Esophagus (tissue), 2 donors: Measurements from ENCODE around the gene ARHGEF39. TPM values are rescaled to one million over a fixed set of nuclear protein-coding genes. Genes with fewer than 3 reads are reported as not detected.

Source experiments
- H3K27ac ChIP-seq, 2 donors: one replicate each; pipeline ENCODE4 v1.5.1; 2013; ENCODE audit warnings: low read depth in 2 of 2, mild to moderate bottlenecking in 2 of 2, inconsistent platforms in 1 of 2, low read length in 1 of 2, moderate library complexity in 1 of 2
- H3K27me3 ChIP-seq, 2 donors: one replicate each; pipeline ENCODE4 v1.6.1; 2013; ENCODE audit warnings: low read length in 2 of 2, control low read depth in 1 of 2, mild to moderate bottlenecking in 1 of 2; ENCODE audit not compliant: insufficient read depth in 2 of 2, control insufficient read depth in 1 of 2
- H3K36me3 ChIP-seq, 2 donors: one replicate each; pipeline ENCODE4 v1.6.1; 2013; ENCODE audit warnings: low read length in 1 of 2; ENCODE audit not compliant: control insufficient read depth in 2 of 2, insufficient read depth in 2 of 2
- H3K4me1 ChIP-seq, 2 donors: one replicate each; pipeline ENCODE4 v1.6.1; 2013; ENCODE audit warnings: low read length in 1 of 2; ENCODE audit not compliant: control insufficient read depth in 2 of 2, insufficient read depth in 2 of 2
- H3K4me3 ChIP-seq, 2 donors: one replicate each; pipeline ENCODE4 v1.5.1; 2013; ENCODE audit warnings: low read length in 2 of 2, mild to moderate bottlenecking in 2 of 2, low read depth in 1 of 2, moderate library complexity in 1 of 2
- H3K9me3 ChIP-seq, 2 donors: one replicate each; pipeline ENCODE4 v1.6.1; 2013; ENCODE audit warnings: mild to moderate bottlenecking in 2 of 2, low read depth in 1 of 2, low read length in 1 of 2, moderate library complexity in 1 of 2; ENCODE audit not compliant: control insufficient read depth in 2 of 2, insufficient read depth in 1 of 2
- WGBS, 2 donors: extraction: QIAGEN DNeasy Blood & Tissue Kit; methylation state at CpG; one replicate each; pipeline ENCODE4 v1.1.7; 2013; 5-methylcytosine and 5-hydroxymethylcytosine counted together
- polyA plus RNA-seq, 2 donors: library from polyadenylated mRNA; stranded (reverse); fragments of 200-250 nt; gene quantifications; one replicate each; pipeline ENCODE4 v1.2.3, GENCODE V29; 2013
- donor health status: healthy with polysubstance abuse.
- donor health status: Bipolar disorder and iron deficiency.

The ARHGEF39 gene
- polyA plus RNA-seq, 2 donors = 2.4 to 4.0 TPM

GRCh38 chr9:35705836-35706430, 40.9 kb upstream of the ARHGEF39 start:
- Histone ChIP-seq H3K4me3 (no peak overlapping the region), H3K36me3 (peaks cover 53 to 70% of the 10 kb centered on the region in 2 donors), H3K27ac (no peak overlapping the region)

GRCh38 chr9:35705372-35705771, 40.4 kb upstream of the ARHGEF39 start:
- H3K4me1 ChIP-seq = no peaks in the 10 kb centered on the region
- H3K36me3 ChIP-seq = peaks cover 50 to 67% of the 10 kb centered on the region in 2 donors
- no peak overlapping the region for H3K4me3 ChIP-seq
- H3K9me3 ChIP-seq = no peaks in the 10 kb centered on the region
- H3K27ac ChIP-seq = no peak overlapping the region
- H3K27me3 ChIP-seq = no peaks in the 10 kb centered on the region
- WGBS, 2 donors = 74 to 77% methylated on average over 8 of the region's 8 CpGs

More at GRCh38 chr9:35705836-35706430, 40.9 kb upstream of the ARHGEF39 start:
- 92 to 93% methylated on average over 7 of the region's 7 CpGs for WGBS, 2 donors
- Histone ChIP-seq H3K4me1 (no peaks in the 10 kb centered on the region), H3K9me3 (no peaks in the 10 kb centered on the region), H3K27me3 (no peaks in the 10 kb centered on the region)

GRCh38 chr9:35703906-35704672, 39.1 kb upstream of the ARHGEF39 start:
- Histone ChIP-seq H3K27me3 (no peaks in the 10 kb centered on the region), H3K27ac (no peak overlapping the region), H3K4me1 (peaks cover 0 to 3% of the 10 kb centered on the region in 2 donors), H3K9me3 (no peaks in the 10 kb centered on the region), H3K4me3 (no peak overlapping the region), H3K36me3 (peaks cover 51 to 79% of the 10 kb centered on the region in 2 donors)
- whole genome bisulfite sequencing, 2 donors = 94 to 96% methylated on average over 26 of the region's 26 CpGs

GRCh38 chr9:35702696-35703095, 37.7 kb upstream of the ARHGEF39 start:
- Histone ChIP-seq H3K4me3 (no peak overlapping the region), H3K9me3 (no peaks in the 10 kb centered on the region), H3K36me3 (peaks cover 62 to 85% of the 10 kb centered on the region in 2 donors), H3K27me3 (no peaks in the 10 kb centered on the region), H3K4me1 (peaks cover 0 to 3% of the 10 kb centered on the region in 2 donors), H3K27ac (no peak overlapping the region)
- 96% methylated on average over 7 of the region's 7 CpGs for WGBS, 2 donors

GRCh38 chr9:35700942-35701341, 35.9 kb upstream of the ARHGEF39 start:
- H3K27me3 ChIP-seq = no peaks in the 10 kb centered on the region
- no peaks in the 10 kb centered on the region for H3K9me3 ChIP-seq
- H3K4me3 ChIP-seq = no peak overlapping the region
- peaks cover 2 to 3% of the 10 kb centered on the region in 2 donors for H3K4me1 ChIP-seq
- no peak overlapping the region for H3K27ac ChIP-seq
- H3K36me3 ChIP-seq = peaks cover 49 to 68% of the 10 kb centered on the region in 2 donors

GRCh38 chr9:35700031-35700430, 35.0 kb upstream of the ARHGEF39 start:
- H3K9me3 ChIP-seq = no peaks in the 10 kb centered on the region
- peaks cover 40 to 59% of the 10 kb centered on the region in 2 donors for H3K36me3 ChIP-seq
- peaks cover 2 to 3% of the 10 kb centered on the region in 2 donors for H3K4me1 ChIP-seq
- peak overlapping the region in 1 of 2 donors; percentile 27 for H3K27ac ChIP-seq
- no peaks in the 10 kb centered on the region for H3K27me3 ChIP-seq
- 74 to 87% methylated on average over 11 of the region's 11 CpGs for WGBS, 2 donors
- H3K4me3 ChIP-seq = no peak overlapping the region

GRCh38 chr9:35698231-35698630, 33.2 kb upstream of the ARHGEF39 start:
- Histone ChIP-seq H3K27me3 (no peaks in the 10 kb centered on the region), H3K9me3 (no peaks in the 10 kb centered on the region), H3K27ac (peak overlapping the region in 1 of 2 donors; percentile 75), H3K4me1 (peaks cover 2 to 3% of the 10 kb centered on the region in 2 donors), H3K36me3 (peaks cover 23 to 41% of the 10 kb centered on the region in 2 donors), H3K4me3 (no peak overlapping the region)
- WGBS, 2 donors = 85% methylated on average over 5 of the region's 5 CpGs

- Histone ChIP-seq H3K4me3 (no peak overlapping the region), H3K27ac (peak overlapping the region; percentile 53 to 75), H3K36me3 (peaks cover 20 to 35% of the 10 kb centered on the region in 2 donors), H3K27me3 (no peaks in the 10 kb centered on the region), H3K4me1 (peaks cover 2 to 3% of the 10 kb centered on the region in 2 donors), H3K9me3 (no peaks in the 10 kb centered on the region)
- WGBS, 2 donors = 62 to 66% methylated on average over 14 of the region's 14 CpGs
Measured at GRCh38 chr9:35697486-35697885, 32.5 kb upstream of the ARHGEF39 start.

GRCh38 chr9:35696520-35697215, 31.7 kb upstream of the ARHGEF39 start:
- peak overlapping the region; percentile 53 to 75 for H3K27ac ChIP-seq
- H3K36me3 ChIP-seq = peaks cover 20 to 32% of the 10 kb centered on the region in 2 donors
- H3K4me1 ChIP-seq = peaks cover 2 to 3% of the 10 kb centered on the region in 2 donors
- no peak overlapping the region for H3K4me3 ChIP-seq
- no peaks in the 10 kb centered on the region for H3K9me3 ChIP-seq
- WGBS, 2 donors = 38 to 42% methylated on average over 9 of the region's 9 CpGs
- no peaks in the 10 kb centered on the region for H3K27me3 ChIP-seq
